DND-41 (cell line): Measurements from ENCODE around the gene PFDN2.

Source experiments
- ATAC-seq: fragments of 200-7000 bp; cut with Tn5 transposase; 3 replicates; pipeline ENCODE4 v1.9.1; 2021; ENCODE audit warnings: low read depth; ENCODE audit not compliant: insufficient read depth
- DNase-seq: peaks from one replicate; pipeline ENCODE4 v3.0.0-alpha.2; 2020
- H2AFZ ChIP-seq: 2 replicates; pipeline ENCODE4 v1.6.0; 2012; ENCODE audit warnings: low read depth, low read length
- H3K27ac ChIP-seq: 2 replicates; pipeline ENCODE4 v1.5.1; 2012; ENCODE audit warnings: low read length, inconsistent platforms
- H3K27me3 ChIP-seq: fragments of 200-600 bp; sonication (generic); 2 replicates; pipeline ENCODE4 v1.6.0; 2012; ENCODE audit warnings: low read length, mild to moderate bottlenecking, inconsistent platforms; ENCODE audit not compliant: insufficient read depth, poor library complexity
- H3K36me3 ChIP-seq: 2 replicates; pipeline ENCODE4 v1.5.1; 2012; ENCODE audit warnings: low read length, inconsistent platforms; ENCODE audit not compliant: insufficient read depth
- H3K4me1 ChIP-seq: 2 replicates; pipeline ENCODE4 v1.5.1; 2012; ENCODE audit warnings: mild to moderate bottlenecking, low read length; ENCODE audit not compliant: insufficient read depth
- H3K4me2 ChIP-seq: 2 replicates; pipeline ENCODE4 v1.6.0; 2012; ENCODE audit warnings: mild to moderate bottlenecking, moderate library complexity, low read length, inconsistent platforms; ENCODE audit not compliant: insufficient read depth
- H3K4me3 ChIP-seq, 2 experiments: fragments of 200-600 bp in 1 of 2; shearing (Covaris generic) in 1 of 2; 2 replicates each; pipeline ENCODE4 v1.5.1; 2012 to 2016; ENCODE audit warnings: inconsistent platforms in 2 of 2, low read length in 2 of 2, mild to moderate bottlenecking in 2 of 2, low read depth in 1 of 2, moderate library complexity in 1 of 2
- H3K79me2 ChIP-seq: 2 replicates; pipeline ENCODE4 v1.6.0; 2012; ENCODE audit warnings: low read length, inconsistent platforms; ENCODE audit not compliant: insufficient read depth
- H3K9ac ChIP-seq: 2 replicates; pipeline ENCODE4 v1.6.0; 2012; ENCODE audit warnings: low read depth, mild to moderate bottlenecking, inconsistent platforms, low read length, moderate library complexity
- H3K9me3 ChIP-seq: 2 replicates; pipeline ENCODE4 v1.5.1; 2012; ENCODE audit warnings: low read length, moderate library complexity, mild to moderate bottlenecking, inconsistent platforms; ENCODE audit not compliant: insufficient read depth, severe bottlenecking
- H4K20me1 ChIP-seq: 2 replicates; pipeline ENCODE4 v1.6.0; 2012; ENCODE audit warnings: low read length; ENCODE audit not compliant: insufficient read depth
- EZH2 ChIP-seq: IDR thresholded peaks from 3 replicates; pipeline ENCODE4 v1.6.1; 2012; ENCODE audit warnings: borderline replicate concordance, low read depth, mild to moderate bottlenecking, moderate library complexity, low read length, inconsistent platforms; ENCODE audit not compliant: severe bottlenecking
- TF ChIP-seq, protein P1 (sequence below): IDR thresholded peaks from 2 replicates; pipeline ENCODE4 v1.5.1; 2012; ENCODE audit warnings: borderline replicate concordance, low read length, moderate library complexity, mild to moderate bottlenecking; ENCODE audit not compliant: poor library complexity, severe bottlenecking; ENCODE audit errors: extremely low read depth

Gene PFDN2

DNA sequence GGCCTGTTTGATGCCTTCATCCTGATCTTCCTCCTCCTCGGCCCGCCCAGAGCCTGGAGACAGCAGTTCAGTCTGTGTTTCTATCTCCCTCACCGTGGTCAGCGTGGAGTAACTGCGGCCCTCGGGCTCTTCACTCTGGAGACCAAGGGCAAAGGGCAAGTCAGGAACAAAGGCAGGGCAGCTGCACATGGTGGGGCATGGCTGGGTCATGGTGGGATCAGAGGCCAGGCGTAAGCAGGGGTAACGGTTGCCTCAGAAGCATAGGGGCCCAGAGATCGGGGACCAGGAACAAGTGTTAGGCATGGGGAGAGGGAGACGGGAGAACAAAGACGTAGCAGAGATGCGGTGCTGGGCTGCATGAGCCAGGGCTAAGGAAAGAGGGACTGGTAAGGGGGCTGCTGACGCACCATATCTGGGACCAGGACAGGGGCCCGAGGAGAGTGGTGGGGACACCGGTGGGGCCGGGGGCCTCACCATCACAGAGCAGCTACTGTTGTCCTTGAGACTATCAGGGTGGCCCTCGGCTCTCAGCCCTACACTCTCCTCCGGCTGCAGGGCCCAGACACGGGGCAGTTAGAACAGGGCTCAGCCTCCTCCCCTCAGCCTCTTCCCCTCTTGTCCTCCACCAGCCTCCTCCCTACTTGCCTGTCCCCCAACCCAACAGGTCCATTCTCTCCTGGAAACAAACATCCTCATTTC, 44.9 kb downstream of the PFDN2 start:
- no peak overlapping the region for H3K4me2 ChIP-seq

DNA sequence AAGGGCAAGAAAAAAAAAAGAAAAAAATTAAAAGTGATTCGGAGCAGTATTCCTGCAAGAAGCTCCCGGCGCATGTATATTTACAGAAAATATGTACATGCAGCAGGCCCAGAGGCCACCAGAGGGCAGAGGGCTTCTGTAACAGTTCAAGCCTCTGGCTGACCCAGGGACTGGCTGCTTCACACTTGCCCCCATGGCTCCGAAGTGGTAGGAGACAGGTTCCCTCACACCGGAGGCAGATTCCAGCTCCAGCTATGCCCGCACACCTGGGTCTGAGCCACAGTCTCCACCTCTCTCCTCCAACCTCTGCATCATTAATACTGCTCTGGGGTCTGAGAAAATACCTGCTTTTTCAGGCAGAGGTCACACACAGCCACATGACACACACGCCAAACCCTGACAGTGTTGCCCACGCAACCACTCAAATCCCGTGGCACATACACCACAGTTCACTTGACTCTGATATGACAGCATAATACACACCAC, 45.9 kb downstream of the PFDN2 start:
- no peak for TF ChIP-seq EZH2
- TF ChIP-seq, protein P1, sequence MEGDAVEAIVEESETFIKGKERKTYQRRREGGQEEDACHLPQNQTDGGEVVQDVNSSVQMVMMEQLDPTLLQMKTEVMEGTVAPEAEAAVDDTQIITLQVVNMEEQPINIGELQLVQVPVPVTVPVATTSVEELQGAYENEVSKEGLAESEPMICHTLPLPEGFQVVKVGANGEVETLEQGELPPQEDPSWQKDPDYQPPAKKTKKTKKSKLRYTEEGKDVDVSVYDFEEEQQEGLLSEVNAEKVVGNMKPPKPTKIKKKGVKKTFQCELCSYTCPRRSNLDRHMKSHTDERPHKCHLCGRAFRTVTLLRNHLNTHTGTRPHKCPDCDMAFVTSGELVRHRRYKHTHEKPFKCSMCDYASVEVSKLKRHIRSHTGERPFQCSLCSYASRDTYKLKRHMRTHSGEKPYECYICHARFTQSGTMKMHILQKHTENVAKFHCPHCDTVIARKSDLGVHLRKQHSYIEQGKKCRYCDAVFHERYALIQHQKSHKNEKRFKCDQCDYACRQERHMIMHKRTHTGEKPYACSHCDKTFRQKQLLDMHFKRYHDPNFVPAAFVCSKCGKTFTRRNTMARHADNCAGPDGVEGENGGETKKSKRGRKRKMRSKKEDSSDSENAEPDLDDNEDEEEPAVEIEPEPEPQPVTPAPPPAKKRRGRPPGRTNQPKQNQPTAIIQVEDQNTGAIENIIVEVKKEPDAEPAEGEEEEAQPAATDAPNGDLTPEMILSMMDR: peak; percentile 58
- no peak overlapping the region for H3K27ac ChIP-seq
- ATAC-seq (no peak), DNase-seq (peak; percentile 38)
- H2AFZ ChIP-seq: no peak overlapping the region
- H3K36me3 ChIP-seq: peaks cover 1% of the 10 kb centered on the region
- peaks cover 9% of the 10 kb centered on the region for H4K20me1 ChIP-seq
- peaks cover 32% of the 10 kb centered on the region for H3K4me1 ChIP-seq
- no peak overlapping the region for H3K4me2 ChIP-seq
- peaks cover 27% of the 10 kb centered on the region for H3K79me2 ChIP-seq
- no peak overlapping the region for H3K9ac ChIP-seq
- H3K9me3 ChIP-seq: no peaks in the 10 kb centered on the region
- no peak overlapping the region for H3K4me3 ChIP-seq
- no peaks in the 10 kb centered on the region for H3K27me3 ChIP-seq

More for the DNA sequence above, 44.9 kb downstream of the PFDN2 start:
- H3K36me3 ChIP-seq: no peaks in the 10 kb centered on the region; the same call in 1 of the 2 replicates
- 0 out of 2 replicates have a peak overlapping the region, but pooled peaks have one; percentile 18 for H3K27ac ChIP-seq
- no peaks in the 10 kb centered on the region for H3K9me3 ChIP-seq
- no peak for DNase-seq
- no peak overlapping the region for H3K9ac ChIP-seq
- no peak for ATAC-seq
- peaks cover 23% of the 10 kb centered on the region for H3K4me1 ChIP-seq
- peaks cover 3% of the 10 kb centered on the region for H4K20me1 ChIP-seq
- no peaks in the 10 kb centered on the region for H3K27me3 ChIP-seq
- no peak overlapping the region for H2AFZ ChIP-seq
- H3K79me2 ChIP-seq: peaks cover 18% of the 10 kb centered on the region
- H3K4me3 ChIP-seq: no peak overlapping the region
- TF ChIP-seq EZH2: no peak
- TF ChIP-seq, protein P1: no peak

DNA sequence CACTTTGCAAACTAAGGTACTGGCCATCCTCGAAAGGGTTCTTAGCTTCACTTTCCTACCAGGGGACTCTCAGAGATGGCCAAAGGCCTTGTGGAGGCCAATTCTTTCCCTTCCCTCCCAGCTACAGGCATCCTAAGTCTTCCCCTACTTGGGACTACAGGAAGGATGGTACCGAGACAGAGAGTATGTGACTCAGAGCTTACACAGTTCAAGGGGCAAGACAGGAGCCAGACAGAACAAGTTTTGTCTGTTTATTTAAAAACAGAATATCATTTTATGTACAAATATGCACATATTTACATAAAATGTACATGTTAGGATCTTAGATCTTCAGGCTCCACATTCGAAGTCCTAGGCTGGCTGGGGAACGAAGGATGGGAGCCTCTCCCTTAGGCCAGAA, 47.1 kb downstream of the PFDN2 start:
- Histone ChIP-seq H2AFZ (no peak overlapping the region; the same call in 1 of the 2 replicates), H3K27ac (peak overlapping the region; percentile 60), H3K79me2 (peaks cover 38% of the 10 kb centered on the region), H3K9me3 (no peaks in the 10 kb centered on the region), H3K27me3 (no peaks in the 10 kb centered on the region), H3K9ac (no peak overlapping the region), H3K4me1 (peaks cover 43% of the 10 kb centered on the region), H3K36me3 (peaks cover 12% of the 10 kb centered on the region), H3K4me3 (no peak overlapping the region), H4K20me1 (peaks cover 16% of the 10 kb centered on the region), H3K4me2 (no peak overlapping the region)
- TF ChIP-seq EZH2: no peak
- TF ChIP-seq, protein P1: no peak
- ATAC-seq (no peak), DNase-seq (no peak)
